22Rv1 (cell line): ENCODE results near the gene SFSWAP.
"Not testable (repeated sequence)": the region's sequence is repeated elsewhere in the genome, so short reads cannot be mapped to it uniquely, and the experiment has no call there.

Experiments
- H3K27ac ChIP-seq: fragments of 450-650 bp; 2 replicates; pipeline ENCODE4 v1.5.1; 2017
- ZFX ChIP-seq: fragments of 450-650 bp; IDR thresholded peaks from 2 replicates; pipeline ENCODE4 v1.6.1; 2017; ENCODE audit warnings: antibody characterized with exemption, borderline replicate concordance
- TF ChIP-seq, protein P1 (sequence below): fragments of 450-650 bp; IDR thresholded peaks from 2 replicates; pipeline ENCODE4 v1.5.1; 2017; ENCODE audit warnings: mild to moderate bottlenecking

SFSWAP gene

DNA sequence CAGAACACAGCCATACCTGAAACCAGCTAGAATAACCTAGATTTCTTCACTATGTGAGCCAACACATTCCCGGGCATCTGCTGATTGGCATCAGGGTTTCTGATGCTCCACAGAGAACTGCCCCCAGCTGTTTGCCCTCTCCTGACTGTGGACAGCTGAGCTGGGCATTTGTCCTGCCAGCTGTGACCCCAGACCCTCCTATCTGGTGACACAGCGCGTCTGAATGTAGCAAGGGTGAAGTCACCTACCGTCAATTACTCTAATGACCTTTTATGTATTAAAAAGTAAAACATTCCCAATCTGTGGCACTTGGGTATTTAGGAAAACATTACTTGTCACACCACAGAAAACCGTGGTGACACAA, 29.7 kb upstream of the SFSWAP start:
- no peak overlapping the region for H3K27ac ChIP-seq
- TF ChIP-seq ZFX, result no peak
- TF ChIP-seq, protein P1, sequence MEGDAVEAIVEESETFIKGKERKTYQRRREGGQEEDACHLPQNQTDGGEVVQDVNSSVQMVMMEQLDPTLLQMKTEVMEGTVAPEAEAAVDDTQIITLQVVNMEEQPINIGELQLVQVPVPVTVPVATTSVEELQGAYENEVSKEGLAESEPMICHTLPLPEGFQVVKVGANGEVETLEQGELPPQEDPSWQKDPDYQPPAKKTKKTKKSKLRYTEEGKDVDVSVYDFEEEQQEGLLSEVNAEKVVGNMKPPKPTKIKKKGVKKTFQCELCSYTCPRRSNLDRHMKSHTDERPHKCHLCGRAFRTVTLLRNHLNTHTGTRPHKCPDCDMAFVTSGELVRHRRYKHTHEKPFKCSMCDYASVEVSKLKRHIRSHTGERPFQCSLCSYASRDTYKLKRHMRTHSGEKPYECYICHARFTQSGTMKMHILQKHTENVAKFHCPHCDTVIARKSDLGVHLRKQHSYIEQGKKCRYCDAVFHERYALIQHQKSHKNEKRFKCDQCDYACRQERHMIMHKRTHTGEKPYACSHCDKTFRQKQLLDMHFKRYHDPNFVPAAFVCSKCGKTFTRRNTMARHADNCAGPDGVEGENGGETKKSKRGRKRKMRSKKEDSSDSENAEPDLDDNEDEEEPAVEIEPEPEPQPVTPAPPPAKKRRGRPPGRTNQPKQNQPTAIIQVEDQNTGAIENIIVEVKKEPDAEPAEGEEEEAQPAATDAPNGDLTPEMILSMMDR, result no peak

DNA sequence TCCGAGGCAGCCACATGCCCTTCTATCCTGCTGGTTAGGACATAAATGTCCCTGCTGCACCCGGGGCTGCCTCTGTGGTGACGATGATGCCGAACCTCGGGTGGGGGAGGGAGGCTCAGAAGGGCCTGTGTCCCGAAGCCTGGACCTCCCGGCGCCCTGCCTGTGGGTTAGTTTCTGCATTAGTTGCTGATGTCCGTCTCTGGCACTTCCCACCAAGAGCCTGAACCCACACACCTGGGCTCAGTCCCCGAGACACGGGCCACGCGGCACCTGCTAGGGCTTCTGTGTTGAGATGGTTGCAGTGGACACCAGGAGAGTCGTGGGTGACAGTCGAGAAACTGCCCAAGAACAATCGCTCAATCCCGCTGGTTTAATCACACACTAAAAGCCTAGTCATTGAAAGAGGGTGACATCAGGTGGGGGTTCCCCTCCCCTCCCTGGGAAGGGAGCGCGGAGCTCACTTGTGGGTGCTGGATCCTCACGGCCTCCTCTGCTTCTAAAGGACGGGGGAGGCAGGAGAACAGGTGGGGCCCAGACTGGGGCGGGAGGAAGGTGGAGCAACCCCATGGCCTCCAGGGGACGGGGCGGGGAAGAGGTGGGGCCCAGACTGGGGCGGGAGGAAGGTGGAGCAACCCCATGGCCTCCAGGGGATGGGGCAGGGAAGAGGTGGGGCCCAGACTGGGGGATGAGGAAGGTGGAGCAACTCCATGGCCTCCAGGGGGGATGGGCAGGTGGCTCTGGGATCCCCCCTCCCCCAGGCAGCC, 29.0 kb upstream of the SFSWAP start:
- H3K27ac ChIP-seq, result not testable (repeated sequence)

DNA sequence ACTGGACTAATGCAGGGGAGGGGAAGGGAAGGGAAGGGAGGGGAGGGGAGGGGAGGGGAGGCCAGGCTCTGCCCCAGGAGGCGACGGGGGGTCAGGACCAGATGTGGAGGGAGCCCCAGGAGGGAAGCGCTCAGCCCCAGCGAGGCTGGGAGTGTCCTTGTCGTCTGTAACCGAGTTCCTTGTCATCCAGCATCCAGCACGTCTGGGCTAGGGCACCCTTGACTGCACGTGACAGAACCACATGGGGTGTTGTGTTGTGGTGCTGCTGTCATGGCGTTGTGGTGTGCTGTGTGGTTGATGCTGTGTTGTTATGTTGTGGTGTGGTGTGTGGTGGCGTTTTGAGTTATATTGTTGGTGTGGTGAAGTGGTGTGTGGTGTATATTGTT, 28.4 kb upstream of the SFSWAP start:
- TF ChIP-seq ZFX, result no peak
- TF ChIP-seq, protein P1, result no peak
- H3K27ac ChIP-seq, result no peak overlapping the region

DNA sequence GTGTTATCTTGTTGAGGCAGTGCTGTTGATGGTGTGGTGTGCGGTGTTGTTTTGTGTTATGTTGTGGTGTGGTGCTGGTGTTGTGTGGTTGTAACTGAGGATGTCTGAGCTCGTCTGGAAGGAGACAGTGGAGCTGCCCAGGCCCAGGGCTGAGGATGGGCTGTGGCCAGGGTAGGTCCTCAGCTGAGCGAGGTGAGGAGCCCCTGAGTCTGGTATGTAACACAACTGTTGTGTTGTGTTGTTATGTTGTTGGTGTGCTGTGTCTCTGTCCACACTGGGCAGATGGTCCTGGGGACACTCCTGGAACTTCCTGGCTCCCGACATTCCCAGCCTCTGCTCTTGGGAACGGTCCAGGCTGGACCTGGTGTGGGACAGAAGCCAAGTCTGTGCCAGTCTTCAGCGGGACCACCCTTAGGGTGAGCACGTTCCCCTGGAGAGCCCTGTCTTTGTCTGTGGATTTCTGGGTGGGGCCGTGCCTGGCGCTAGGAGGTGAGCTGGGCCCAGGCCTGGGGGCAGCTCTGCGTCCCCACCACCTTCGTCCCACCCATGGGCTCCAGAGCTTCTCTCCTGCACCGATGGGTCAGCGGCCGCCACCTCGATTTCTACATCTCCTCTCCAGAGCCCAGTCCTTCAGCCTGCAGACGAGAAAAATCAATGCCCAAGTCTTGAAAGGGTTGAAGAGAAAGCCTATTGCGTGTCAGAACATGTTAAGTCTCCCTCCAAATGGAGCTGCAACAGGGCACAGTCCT, 27.4 kb upstream of the SFSWAP start:
- no peak overlapping the region for H3K27ac ChIP-seq
- no peak for TF ChIP-seq ZFX
- TF ChIP-seq, protein P1, result no peak

DNA sequence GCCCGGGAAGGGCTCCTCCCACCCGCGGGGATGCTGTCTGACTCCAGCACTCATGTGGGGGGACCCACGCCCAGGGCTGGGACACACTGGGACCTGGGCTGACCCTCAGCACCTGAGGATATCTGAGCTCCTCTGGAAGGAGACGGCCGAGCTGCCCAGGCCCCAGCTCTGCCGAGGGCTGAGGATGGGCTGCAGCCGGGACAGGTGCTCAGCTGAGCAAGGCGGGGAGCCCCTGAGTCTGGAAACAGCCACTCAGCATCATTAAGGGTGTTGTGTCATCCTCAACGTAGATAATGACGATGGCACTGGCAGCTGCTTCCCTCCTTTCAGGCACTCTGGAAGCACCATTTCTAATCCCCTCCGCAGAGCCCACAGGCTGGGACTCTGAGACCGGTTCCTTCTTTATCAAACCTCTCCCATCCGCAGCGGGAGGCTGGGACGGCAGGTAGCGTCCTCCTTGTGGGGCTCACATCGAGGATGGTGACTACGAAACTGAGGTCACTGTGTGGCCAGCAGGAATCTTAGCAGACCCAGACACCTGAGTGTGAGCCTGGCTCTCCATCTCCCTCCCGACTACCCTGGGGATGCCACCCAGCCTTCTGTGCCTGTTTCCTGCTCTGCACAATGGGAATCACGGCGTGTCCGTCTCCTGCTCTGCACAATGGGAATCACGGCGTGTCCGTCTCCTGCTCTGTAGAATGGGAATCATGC, 26.7 kb upstream of the SFSWAP start:
- TF ChIP-seq, protein P1, result no peak
- TF ChIP-seq ZFX, result no peak
- H3K27ac ChIP-seq, result no peak overlapping the region

DNA sequence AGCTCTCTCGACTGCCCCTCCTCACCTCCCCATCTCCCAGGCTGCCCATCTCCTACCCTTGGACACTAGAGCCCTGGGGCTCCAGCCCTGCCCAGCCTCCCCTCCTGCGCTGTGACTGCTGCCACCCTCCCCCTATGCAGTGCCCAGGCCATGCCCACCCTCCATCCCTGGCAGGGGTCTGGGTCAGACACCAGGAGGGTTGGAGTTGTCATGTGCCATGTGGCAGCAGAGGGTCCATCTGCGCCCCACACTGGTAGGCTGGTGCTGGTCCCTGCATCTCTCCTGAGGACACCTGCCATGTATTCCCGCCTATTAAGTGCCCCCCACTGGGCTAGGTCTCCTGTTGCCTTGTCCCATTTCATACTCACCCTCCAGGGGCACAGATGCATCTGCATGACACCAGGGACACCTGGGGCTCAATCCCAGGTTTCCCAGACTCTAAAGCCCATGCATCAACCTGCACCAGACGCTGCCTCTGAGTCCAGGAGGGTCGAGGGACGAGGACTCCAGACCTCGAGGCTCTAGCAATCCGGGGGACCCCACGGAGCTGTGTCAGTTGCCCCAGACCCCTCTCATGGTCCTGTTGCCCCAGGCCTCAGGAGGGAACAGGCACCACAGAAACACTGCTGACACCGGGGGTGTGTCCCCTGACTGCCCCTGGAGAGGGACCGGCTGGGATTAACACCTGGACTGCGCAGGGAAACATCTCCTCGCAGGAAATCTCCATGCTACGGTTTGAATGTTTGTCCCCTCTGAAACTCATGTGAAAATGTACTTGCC, 23.4 kb upstream of the SFSWAP start:
- H3K27ac ChIP-seq, result no peak overlapping the region
- no peak for TF ChIP-seq ZFX
- TF ChIP-seq, protein P1, result no peak

DNA sequence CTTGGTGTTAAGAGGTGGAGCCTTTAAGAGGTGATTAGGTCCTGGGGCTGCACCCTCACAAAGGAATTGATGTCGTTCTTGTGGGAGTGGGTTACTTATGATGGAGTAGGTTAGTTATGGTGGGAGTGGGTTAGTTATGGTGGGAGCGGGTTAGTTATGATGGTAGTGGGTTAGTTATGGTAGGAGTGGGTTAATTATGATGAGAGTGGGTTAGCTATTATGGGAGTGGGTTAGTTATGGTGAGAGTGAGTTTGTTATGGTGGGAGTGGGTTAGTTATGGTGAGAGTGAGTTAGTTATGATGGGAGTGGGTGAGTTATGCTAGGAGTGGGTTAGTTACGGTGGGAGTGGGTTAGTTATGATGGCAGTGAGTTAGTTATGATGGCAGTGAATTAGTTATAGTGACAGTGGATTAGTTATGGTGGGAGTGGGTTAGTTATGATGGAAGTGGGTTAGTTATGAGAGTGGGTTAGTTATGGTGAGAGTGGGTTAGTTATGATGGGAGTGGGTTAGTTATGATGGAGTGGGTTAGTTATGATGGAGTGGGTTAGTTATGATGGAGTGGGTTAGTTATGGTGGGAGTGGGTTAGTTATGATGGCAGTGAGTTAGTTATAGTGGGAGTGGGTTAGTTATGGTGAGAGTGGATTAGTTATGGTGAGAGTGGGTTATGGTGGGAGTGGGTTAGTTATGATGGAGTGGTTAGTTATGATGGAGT, 22.6 kb upstream of the SFSWAP start:
- H3K27ac ChIP-seq, result no peak overlapping the region
- no peak for TF ChIP-seq ZFX
- TF ChIP-seq, protein P1, result no peak
